ENCODE data around the gene CABP1.
"Not testable (repeated sequence)": the region's sequence is repeated elsewhere in the genome, so short reads cannot be mapped to it uniquely, and the experiment has no call there.

Gene CABP1

GRCh38 chr12:120599672-120600552, 40.5 kb upstream of the CABP1 start:
- no peak for FAIRE-seq
- DNase-seq (ENCODE audit: insufficient read length, low spot score), result peak; percentile 45
- TF ChIP-seq CTCF (IDR thresholded peaks at IDR 0.05; ENCODE audit: insufficient read depth, missing control alignments), result no peak

GRCh38 chr12:120602416-120602815, 38.0 kb upstream of the CABP1 start:
- DNase-seq (ENCODE audit: insufficient read length, low spot score); FAIRE-seq: not testable (repeated sequence)

- TF ChIP-seq CTCF (IDR thresholded peaks at IDR 0.05; ENCODE audit: insufficient read depth, missing control alignments), result no peak
- no peak for DNase-seq (ENCODE audit: insufficient read length, low spot score)
- FAIRE-seq, result no peak
Measured at GRCh38 chr12:120610560-120610959, 29.9 kb upstream of the CABP1 start.

GRCh38 chr12:120611534-120611933, 28.9 kb upstream of the CABP1 start:
- FAIRE-seq; DNase-seq (ENCODE audit: insufficient read length, low spot score): not testable (repeated sequence)

GRCh38 chr12:120614848-120615247, 25.6 kb upstream of the CABP1 start:
- DNase-seq (ENCODE audit: insufficient read length, low spot score) (no peak), FAIRE-seq (no peak)
- no peak for TF ChIP-seq CTCF (IDR thresholded peaks at IDR 0.05; ENCODE audit: insufficient read depth, missing control alignments)

- DNase-seq (ENCODE audit: insufficient read length, low spot score); FAIRE-seq: not testable (repeated sequence)
Measured at GRCh38 chr12:120617193-120617592, 23.2 kb upstream of the CABP1 start.

GRCh38 chr12:120617767-120618166, 22.7 kb upstream of the CABP1 start:
- not testable (repeated sequence) for DNase-seq (ENCODE audit: insufficient read length, low spot score); FAIRE-seq

- no peak for TF ChIP-seq CTCF (IDR thresholded peaks at IDR 0.05; ENCODE audit: insufficient read depth, missing control alignments)
- FAIRE-seq (no peak), DNase-seq (ENCODE audit: insufficient read length, low spot score) (no peak)
Measured at GRCh38 chr12:120618954-120619615, 21.3 kb upstream of the CABP1 start.

- TF ChIP-seq CTCF (IDR thresholded peaks at IDR 0.05; ENCODE audit: insufficient read depth, missing control alignments), result no peak
- FAIRE-seq (no peak), DNase-seq (ENCODE audit: insufficient read length, low spot score) (no peak)
Measured at GRCh38 chr12:120620624-120621023, 19.8 kb upstream of the CABP1 start.

Measured in D721Med (cell line).